ENCODE data around the gene RFX1. TPM values are rescaled to one million over a fixed set of nuclear protein-coding genes. Genes with fewer than 3 reads are reported as not detected.

RFX1 gene
- total RNA-seq, 2 donors from 2014 or later = 13.4 to 16.4 TPM

- Mint-ChIP-seq H3K4me3 (no peak overlapping the region), H3K36me3 (no peaks in the 10 kb centered on the region), H3K27me3 (no peaks in the 10 kb centered on the region), H3K27ac (no peak overlapping the region), H3K4me1 (ENCODE audit: low read depth in 2 of 2) (peaks cover 23 to 26% of the 10 kb centered on the region in 2 donors), H3K9me3 (no peaks in the 10 kb centered on the region)
- no peak for ATAC-seq
- no peak for DNase-seq (ENCODE audit: low spot score)
These were observed 21.9 kb downstream of the RFX1 start for GRCh38 chr19:13984186-13984585.

GRCh38 chr19:13983213-13983889 lies 22.8 kb downstream of the RFX1 start:
- DNase-seq (ENCODE audit: low spot score) = no peak
- no peak overlapping the region for H3K4me3 Mint-ChIP-seq
- peaks cover 19 to 23% of the 10 kb centered on the region in 2 donors for H3K4me1 Mint-ChIP-seq (ENCODE audit: low read depth in 2 of 2)

GRCh38 chr19:13982773-13983172 lies 23.3 kb downstream of the RFX1 start:
- DNase-seq (ENCODE audit: low spot score) = no peak
- H3K9me3 Mint-ChIP-seq = no peaks in the 10 kb centered on the region
- no peak overlapping the region for H3K27ac Mint-ChIP-seq
- peaks cover 19 to 23% of the 10 kb centered on the region in 2 donors for H3K4me1 Mint-ChIP-seq (ENCODE audit: low read depth in 2 of 2)
- no peak overlapping the region for H3K4me3 Mint-ChIP-seq
- no peaks in the 10 kb centered on the region for H3K27me3 Mint-ChIP-seq
- no peak for ATAC-seq
- no peaks in the 10 kb centered on the region for H3K36me3 Mint-ChIP-seq

More at GRCh38 chr19:13983213-13983889, 22.8 kb downstream of the RFX1 start:
- Mint-ChIP-seq H3K9me3 (no peaks in the 10 kb centered on the region), H3K36me3 (no peaks in the 10 kb centered on the region), H3K27ac (no peak overlapping the region), H3K27me3 (no peaks in the 10 kb centered on the region)
- ATAC-seq = no peak

GRCh38 chr19:13981988-13982501 lies 24.1 kb downstream of the RFX1 start:
- Mint-ChIP-seq H3K27ac (peak overlapping the region in 1 of 2 donors; percentile 23), H3K27me3 (no peaks in the 10 kb centered on the region), H3K36me3 (no peaks in the 10 kb centered on the region), H3K4me3 (no peak overlapping the region), H3K4me1 (ENCODE audit: low read depth in 2 of 2) (peaks cover 14 to 18% of the 10 kb centered on the region in 2 donors), H3K9me3 (no peaks in the 10 kb centered on the region)
- DNase-seq (ENCODE audit: low spot score) = no peak
- ATAC-seq = no peak

- no peaks in the 10 kb centered on the region for H3K9me3 Mint-ChIP-seq
- no peaks in the 10 kb centered on the region for H3K36me3 Mint-ChIP-seq
- DNase-seq (ENCODE audit: low spot score) (no peak), ATAC-seq (no peak)
- peaks cover 11 to 12% of the 10 kb centered on the region in 2 donors for H3K4me1 Mint-ChIP-seq (ENCODE audit: low read depth in 2 of 2)
- H3K4me3 Mint-ChIP-seq = no peak overlapping the region
- peak overlapping the region in 1 of 2 donors; percentile 23 for H3K27ac Mint-ChIP-seq
- no peaks in the 10 kb centered on the region for H3K27me3 Mint-ChIP-seq
These were observed 24.7 kb downstream of the RFX1 start for GRCh38 chr19:13981467-13981866.

GRCh38 chr19:13981021-13981420 lies 25.1 kb downstream of the RFX1 start:
- H3K27me3 Mint-ChIP-seq = no peaks in the 10 kb centered on the region
- ATAC-seq (no peak), DNase-seq (ENCODE audit: low spot score) (no peak)
- peaks cover 8 to 11% of the 10 kb centered on the region in 2 donors for H3K4me1 Mint-ChIP-seq (ENCODE audit: low read depth in 2 of 2)
- H3K4me3 Mint-ChIP-seq = no peak overlapping the region
- no peaks in the 10 kb centered on the region for H3K36me3 Mint-ChIP-seq
- no peaks in the 10 kb centered on the region for H3K9me3 Mint-ChIP-seq
- H3K27ac Mint-ChIP-seq = no peak overlapping the region

- Mint-ChIP-seq H3K4me3 (no peak overlapping the region), H3K4me1 (ENCODE audit: low read depth in 2 of 2) (peaks cover 3 to 10% of the 10 kb centered on the region in 2 donors), H3K36me3 (no peaks in the 10 kb centered on the region), H3K27me3 (no peaks in the 10 kb centered on the region), H3K27ac (no peak overlapping the region), H3K9me3 (no peaks in the 10 kb centered on the region)
- DNase-seq (ENCODE audit: low spot score) (no peak), ATAC-seq (no peak)
These were observed 25.8 kb downstream of the RFX1 start for GRCh38 chr19:13980340-13980739.

- ATAC-seq (no peak), DNase-seq (ENCODE audit: low spot score) (no peak)
- Mint-ChIP-seq H3K36me3 (no peaks in the 10 kb centered on the region), H3K9me3 (no peaks in the 10 kb centered on the region), H3K4me3 (no peak overlapping the region), H3K27me3 (no peaks in the 10 kb centered on the region), H3K27ac (no peak overlapping the region), H3K4me1 (ENCODE audit: low read depth in 2 of 2) (peaks cover 0 to 8% of the 10 kb centered on the region in 2 donors)
These were observed 26.4 kb downstream of the RFX1 start for GRCh38 chr19:13979686-13980085.

- H3K36me3 Mint-ChIP-seq = no peaks in the 10 kb centered on the region
- H3K4me1 Mint-ChIP-seq (ENCODE audit: low read depth in 2 of 2) = peaks cover 0 to 8% of the 10 kb centered on the region in 2 donors
- H3K27ac Mint-ChIP-seq = no peak overlapping the region
- no peak overlapping the region for H3K4me3 Mint-ChIP-seq
- DNase-seq (ENCODE audit: low spot score) = no peak
- H3K9me3 Mint-ChIP-seq = no peaks in the 10 kb centered on the region
- ATAC-seq = no peak
- H3K27me3 Mint-ChIP-seq = no peaks in the 10 kb centered on the region
These were observed 26.9 kb downstream of the RFX1 start for GRCh38 chr19:13979244-13979615.

- peak; percentile 32 to 60 for ATAC-seq
- Mint-ChIP-seq H3K27me3 (no peaks in the 10 kb centered on the region), H3K9me3 (no peaks in the 10 kb centered on the region), H3K36me3 (no peaks in the 10 kb centered on the region), H3K4me1 (ENCODE audit: low read depth in 2 of 2) (peaks cover 0 to 8% of the 10 kb centered on the region in 2 donors), H3K4me3 (no peak overlapping the region), H3K27ac (peak overlapping the region in 1 of 2 donors; percentile 35)
- DNase-seq (ENCODE audit: low spot score) = no peak
These were observed 27.5 kb downstream of the RFX1 start for GRCh38 chr19:13978351-13979243.

GRCh38 chr19:13977803-13978202 lies 28.3 kb downstream of the RFX1 start:
- no peak overlapping the region for H3K4me3 Mint-ChIP-seq
- no peaks in the 10 kb centered on the region for H3K36me3 Mint-ChIP-seq
- H3K9me3 Mint-ChIP-seq = no peaks in the 10 kb centered on the region
- no peak for ATAC-seq
- H3K27me3 Mint-ChIP-seq = no peaks in the 10 kb centered on the region
- peak overlapping the region in 1 of 2 donors; percentile 35 for H3K27ac Mint-ChIP-seq
- peaks cover 0 to 8% of the 10 kb centered on the region in 2 donors for H3K4me1 Mint-ChIP-seq (ENCODE audit: low read depth in 2 of 2)
- DNase-seq (ENCODE audit: low spot score) = no peak

- no peak for ATAC-seq
- H3K36me3 Mint-ChIP-seq = no peaks in the 10 kb centered on the region
- H3K9me3 Mint-ChIP-seq = no peaks in the 10 kb centered on the region
- H3K4me3 Mint-ChIP-seq = no peak overlapping the region
- no peak for DNase-seq (ENCODE audit: low spot score)
- no peak overlapping the region for H3K27ac Mint-ChIP-seq
- H3K4me1 Mint-ChIP-seq (ENCODE audit: low read depth in 2 of 2) = peaks cover 0 to 8% of the 10 kb centered on the region in 2 donors
- no peaks in the 10 kb centered on the region for H3K27me3 Mint-ChIP-seq
These were observed 29.7 kb downstream of the RFX1 start for GRCh38 chr19:13976446-13976845.

- ATAC-seq (no peak), DNase-seq (ENCODE audit: low spot score) (no peak)
- H3K27me3 Mint-ChIP-seq = no peaks in the 10 kb centered on the region
- H3K27ac Mint-ChIP-seq = no peak overlapping the region
- H3K36me3 Mint-ChIP-seq = no peaks in the 10 kb centered on the region
- H3K9me3 Mint-ChIP-seq = no peaks in the 10 kb centered on the region
- peaks cover 0 to 8% of the 10 kb centered on the region in 2 donors for H3K4me1 Mint-ChIP-seq (ENCODE audit: low read depth in 2 of 2)
- no peak overlapping the region for H3K4me3 Mint-ChIP-seq
These were observed 30.2 kb downstream of the RFX1 start for GRCh38 chr19:13975870-13976269.

- peaks cover 0 to 8% of the 10 kb centered on the region in 2 donors for H3K4me1 Mint-ChIP-seq (ENCODE audit: low read depth in 2 of 2)
- H3K9me3 Mint-ChIP-seq = no peaks in the 10 kb centered on the region
- DNase-seq (ENCODE audit: low spot score) (no peak), ATAC-seq (peak in 1 of 2 donors; percentile 41)
- no peaks in the 10 kb centered on the region for H3K27me3 Mint-ChIP-seq
- no peaks in the 10 kb centered on the region for H3K36me3 Mint-ChIP-seq
- H3K4me3 Mint-ChIP-seq = no peak overlapping the region
- H3K27ac Mint-ChIP-seq = no peak overlapping the region
These were observed 32.0 kb downstream of the RFX1 start for GRCh38 chr19:13974073-13974472.
